ENCODE data around the gene SFRP5.

GRCh38 chr10:97810446-97810845 is 38.6 kb upstream of the SFRP5 start:
- TF ChIP-seq POLR2A (IDR thresholded peaks at IDR 0.05) = no peak
- no peak for TF ChIP-seq CTCF (IDR thresholded peaks at IDR 0.05)
- no peak for TF ChIP-seq POLR2AphosphoS5 (IDR thresholded peaks at IDR 0.05)

Data from upper lobe of left lung (tissue), 4 donors.